Caco-2 (cell line): ENCODE measurements around the gene APLNR. TPM values are rescaled to one million over a fixed set of nuclear protein-coding genes. Genes with fewer than 3 reads are reported as not detected.

Source experiments
- BruUV-seq: library from RNA; stranded (reverse); fragments of 400-500 nt; replicated peaks from 2 replicates; lab custom pipeline; 2021; lab: Mats Ljungman, UMichigan
- CTCF ChIA-PET: fragments of 300-600 bp; sonication (Branson Sonifier 250); formaldehyde crosslinking; loops from one replicate; lab custom pipeline; 2022; ENCODE audit warnings: antibody characterized with exemption; lab: Charles Lee
- POLR2A ChIA-PET: fragments of 300-600 bp; sonication (Branson Sonifier 250); formaldehyde crosslinking; loops from one replicate; lab custom pipeline; 2022; ENCODE audit warnings: antibody characterized with exemption; lab: Charles Lee
- DNase-seq, 2 experiments: peaks; one replicate each; pipeline versions ENCODE4 v3.0.0 to v3.0.0-alpha.2; 2020 to 2022
- H3K27me3 ChIP-seq: replicated peaks from 2 replicates; pipeline ENCODE4 v1.6.0; 2011; ENCODE audit warnings: low read length; ENCODE audit not compliant: control insufficient read depth, insufficient read depth
- H3K36me3 ChIP-seq: 2 replicates; pipeline ENCODE4 v1.5.1; 2011; ENCODE audit warnings: low read length; ENCODE audit not compliant: control insufficient read depth, insufficient read depth
- H3K4me1 ChIP-seq: fragments of 250-450 bp; sonication (Bioruptor Pico); 2 replicates; pipeline ENCODE4 v1.5.1; 2020; ENCODE audit warnings: mild to moderate bottlenecking
- H3K4me3 ChIP-seq: 2 replicates; pipeline ENCODE4 v1.5.1; 2011; ENCODE audit warnings: low read depth, mild to moderate bottlenecking, control low read depth, low read length
- H3K9me3 ChIP-seq: fragments of 250-450 bp; sonication (Bioruptor Pico); 2 replicates; pipeline ENCODE4 v1.5.1; 2020; ENCODE audit warnings: mild to moderate bottlenecking, moderate library complexity
- H3K27ac Mint-ChIP-seq: one replicate; pipeline ENCODE4 v1.8.0; 2022; ENCODE audit warnings: mixed read lengths; ENCODE audit not compliant: unreplicated experiment
- H3K27me3 Mint-ChIP-seq: one replicate; pipeline ENCODE4 v1.8.0; 2022; ENCODE audit warnings: mixed read lengths; ENCODE audit not compliant: insufficient read depth, unreplicated experiment
- H3K36me3 Mint-ChIP-seq: one replicate; pipeline ENCODE4 v1.8.0; 2022; ENCODE audit warnings: mild to moderate bottlenecking, mixed read lengths; ENCODE audit not compliant: insufficient read depth, unreplicated experiment
- H3K4me1 Mint-ChIP-seq: one replicate; pipeline ENCODE4 v1.8.0; 2022; ENCODE audit warnings: low read depth, mixed read lengths; ENCODE audit not compliant: unreplicated experiment
- H3K4me3 Mint-ChIP-seq: one replicate; pipeline ENCODE4 v1.8.0; 2022; ENCODE audit warnings: mild to moderate bottlenecking, moderate library complexity, mixed read lengths; ENCODE audit not compliant: unreplicated experiment
- H3K9me3 Mint-ChIP-seq: one replicate; pipeline ENCODE4 v1.8.0; 2022; ENCODE audit warnings: mixed read lengths; ENCODE audit not compliant: unreplicated experiment
- CTCF ChIP-seq, 2 experiments: fragments of 200-600 bp in 1 of 2; IDR thresholded peaks; 1 replicate in 1 of 2; 2 replicates in 1 of 2; pipeline versions ENCODE4 v1.5.1 to v1.8.0; 2011 to 2022; ENCODE audit warnings: antibody characterized with exemption in 1 of 2, control low read depth in 1 of 2, inconsistent platforms in 1 of 2, low read depth in 1 of 2, low read length in 1 of 2, mild to moderate bottlenecking in 1 of 2, moderate library complexity in 1 of 2; ENCODE audit not compliant: insufficient read depth in 1 of 2, severe bottlenecking in 1 of 2, unreplicated experiment in 1 of 2
- intact Hi-C: fragments of 100-400 bp; cut with micrococcal nuclease; formaldehyde crosslinking; loops from one replicate; pipeline ENCODE4 v1.10.0; 2022; ENCODE audit not compliant: unreplicated experiment
- total RNA-seq: library from RNA; stranded (reverse); gene quantifications from 2 replicates; pipeline ENCODE4 v1.2.3, GENCODE V29; 2022

APLNR gene
- total RNA-seq, 1 experiment from 2014 or later = not detected

- DNase-seq = no peak
- Mint-ChIP-seq H3K4me3 (no peak overlapping the region), H3K27me3 (peaks cover 4% of the 10 kb centered on the region), H3K36me3 (no peaks in the 10 kb centered on the region), H3K27ac (no peak overlapping the region), H3K9me3 (no peaks in the 10 kb centered on the region), H3K4me1 (no peaks in the 10 kb centered on the region)
- intact Hi-C loops = no loop called here
- no peaks in the 10 kb centered on the region for H3K36me3 ChIP-seq
- BruUV-seq = no TSS peak
- POLR2A ChIA-PET = no interaction called here
- H3K4me1 ChIP-seq = no peaks in the 10 kb centered on the region
- no peaks in the 10 kb centered on the region for H3K9me3 ChIP-seq
- CTCF ChIA-PET = no interaction called here
- no peak for TF ChIP-seq CTCF (IDR thresholded peaks at IDR 0.05; ENCODE audit: insufficient read depth in 1 of 2, low read depth in 1 of 2, low read length in 1 of 2, severe bottlenecking in 1 of 2, unreplicated experiment in 1 of 2)
- no peak overlapping the region for H3K4me3 ChIP-seq
- no peaks in the 10 kb centered on the region for H3K27me3 ChIP-seq
Measured at GRCh38 chr11:57224537-57224936, 12.5 kb downstream of the APLNR start.

GRCh38 chr11:57224128-57224527 lies 12.9 kb downstream of the APLNR start:
- ChIA-PET POLR2A (no interaction called here), CTCF (no interaction called here)
- Histone ChIP-seq H3K27me3 (no peaks in the 10 kb centered on the region), H3K9me3 (no peaks in the 10 kb centered on the region), H3K4me1 (no peaks in the 10 kb centered on the region), H3K4me3 (no peak overlapping the region), H3K36me3 (no peaks in the 10 kb centered on the region)
- Mint-ChIP-seq H3K4me3 (no peak overlapping the region), H3K36me3 (no peaks in the 10 kb centered on the region), H3K27ac (no peak overlapping the region), H3K9me3 (no peaks in the 10 kb centered on the region), H3K27me3 (peaks cover 5% of the 10 kb centered on the region), H3K4me1 (no peaks in the 10 kb centered on the region)
- no peak for DNase-seq
- BruUV-seq = no TSS peak
- TF ChIP-seq CTCF (IDR thresholded peaks at IDR 0.05; ENCODE audit: insufficient read depth in 1 of 2, low read depth in 1 of 2, low read length in 1 of 2, severe bottlenecking in 1 of 2, unreplicated experiment in 1 of 2) = no peak
- intact Hi-C loops = no loop called here

DNA sequence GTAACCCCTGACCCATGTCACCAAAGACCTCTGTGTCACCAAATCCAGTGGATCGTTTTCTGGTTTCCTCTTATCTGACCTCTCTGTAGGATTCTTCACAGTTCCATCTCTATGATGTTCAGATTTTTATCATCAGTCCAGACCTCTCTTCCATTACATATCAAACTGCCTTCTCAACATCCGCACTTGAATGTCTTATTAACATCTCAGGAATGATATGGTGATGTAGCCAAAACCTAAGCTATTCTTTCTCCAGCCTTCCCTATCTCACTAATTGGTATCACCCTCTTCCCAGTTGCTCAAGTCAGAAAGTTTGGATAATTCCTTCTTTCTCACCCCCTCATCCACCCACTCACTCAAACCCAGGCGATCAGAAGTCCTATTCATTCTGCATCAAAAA lies 13.4 kb downstream of the APLNR start:
- no peak for DNase-seq
- no peak overlapping the region for H3K4me3 ChIP-seq
- POLR2A ChIA-PET = no interaction called here
- H3K4me1 Mint-ChIP-seq = no peaks in the 10 kb centered on the region
- H3K4me3 Mint-ChIP-seq = no peak overlapping the region
- peaks cover 5% of the 10 kb centered on the region for H3K27me3 Mint-ChIP-seq
- CTCF ChIA-PET = interaction anchor here (0.6 kb wide), 1 partner anchor 21 kb away, joined by 3 read pairs; no protein-coding TSS in a partner anchor
- H3K27ac Mint-ChIP-seq = no peak overlapping the region
- H3K36me3 ChIP-seq = no peaks in the 10 kb centered on the region
- no peaks in the 10 kb centered on the region for H3K4me1 ChIP-seq
- intact Hi-C loops = no loop called here
- H3K9me3 ChIP-seq = no peaks in the 10 kb centered on the region
- H3K36me3 Mint-ChIP-seq = no peaks in the 10 kb centered on the region
- no TSS peak for BruUV-seq
- TF ChIP-seq CTCF (IDR thresholded peaks at IDR 0.05; ENCODE audit: insufficient read depth in 1 of 2, low read depth in 1 of 2, low read length in 1 of 2, severe bottlenecking in 1 of 2, unreplicated experiment in 1 of 2) = no peak
- H3K27me3 ChIP-seq = no peaks in the 10 kb centered on the region
- H3K9me3 Mint-ChIP-seq = no peaks in the 10 kb centered on the region
